Thyroid gland (tissue), 4 donors: ENCODE measurements around the gene NPPB. TPM values are rescaled to one million over a fixed set of nuclear protein-coding genes. Genes with fewer than 3 reads are reported as not detected.

Experiments
- DNase-seq, 2 donors: peaks; one replicate each; pipeline ENCODE4 v3.0.0-alpha.2; 2019
- H3K27ac ChIP-seq, 3 donors: fragments of 200-600 bp; sonication (generic); 1 replicate in 2 of 3; 2 replicates in 1 of 3; pipeline ENCODE4 v1.5.1; 2016 to 2019; ENCODE audit warnings: mild to moderate bottlenecking in 1 of 3, moderate library complexity in 1 of 3
- H3K27me3 ChIP-seq: fragments of 200-600 bp; sonication (generic); one replicate; pipeline ENCODE4 v1.5.1; 2019
- H3K36me3 ChIP-seq, 2 donors: fragments of 200-600 bp; sonication (generic); one replicate each; pipeline ENCODE4 v1.5.1; 2016 to 2019
- H3K4me1 ChIP-seq, 2 donors: fragments of 200-600 bp; sonication (generic); one replicate each; pipeline ENCODE4 v1.5.1; 2017 to 2019
- H3K4me3 ChIP-seq, 3 donors: fragments of 200-600 bp; sonication (generic); replicated peaks in 1 of 3; 1 replicate in 2 of 3; 2 replicates in 1 of 3; pipeline ENCODE4 v1.5.1; 2016; ENCODE audit warnings: mild to moderate bottlenecking in 1 of 3
- H3K9me3 ChIP-seq: fragments of 200-600 bp; sonication (generic); one replicate; pipeline ENCODE4 v1.5.1; 2017
- CTCF ChIP-seq, 6 experiments: fragments of 200-600 bp in 3 of 6; fragments of 450-650 bp in 3 of 6; sonication (generic) in 3 of 6; IDR thresholded peaks; one replicate each; pipeline ENCODE4 v1.5.1; 2016 to 2019; ENCODE audit warnings: antibody characterized with exemption in 6 of 6, mild to moderate bottlenecking in 2 of 6, inconsistent platforms in 1 of 6, moderate library complexity in 1 of 6
- POLR2A ChIP-seq, 2 donors: fragments of 450-650 bp; IDR thresholded peaks; one replicate each; pipeline ENCODE4 v1.6.1; 2017; ENCODE audit warnings: antibody characterized with exemption in 2 of 2, mild to moderate bottlenecking in 2 of 2, moderate library complexity in 1 of 2
- WGBS, 2 donors: methylation state at CpG; one replicate each; pipeline ENCODE4 v1.1.5; 2017; 5-methylcytosine and 5-hydroxymethylcytosine counted together
- intact Hi-C: fragments of 100-400 bp; cut with DNase I; formaldehyde crosslinking; loops from one replicate; pipeline ENCODE4 v1.15.1; 2023
- total RNA-seq, 4 donors: library from RNA; depleted of rRNA; stranded (reverse); fragments of >200 nt; gene quantifications; one replicate each; pipeline ENCODE4 v1.2.3, GENCODE V29; 2016

The NPPB gene
- total RNA-seq, 4 donors from 2014 or later = not detected

- Histone ChIP-seq H3K4me1 (no peaks in the 10 kb centered on the region), H3K9me3 (no peaks in the 10 kb centered on the region), H3K4me3 (no peak overlapping the region), H3K36me3 (no peaks in the 10 kb centered on the region), H3K27me3 (no peaks in the 10 kb centered on the region), H3K27ac (no peak overlapping the region)
- intact Hi-C loops = no loop called here
- DNase-seq = no peak
- WGBS, 2 donors = 75 to 79% methylated on average over 7 of the region's 7 CpGs
- no peak for TF ChIP-seq POLR2A (IDR thresholded peaks at IDR 0.05)
These were observed 7.6 kb downstream of the NPPB start for GRCh38 chr1:11851180-11851579.

- no peak for DNase-seq
- intact Hi-C loops = no loop called here
- no peak overlapping the region for H3K4me3 ChIP-seq
- H3K4me1 ChIP-seq = no peaks in the 10 kb centered on the region
- H3K27me3 ChIP-seq = no peaks in the 10 kb centered on the region
- no peaks in the 10 kb centered on the region for H3K36me3 ChIP-seq
- 48 to 68% methylated on average over 11 of the region's 11 CpGs for WGBS, 2 donors
- H3K27ac ChIP-seq = no peak overlapping the region
- TF ChIP-seq POLR2A (IDR thresholded peaks at IDR 0.05) = no peak
- no peak for TF ChIP-seq CTCF (IDR thresholded peaks at IDR 0.05)
- H3K9me3 ChIP-seq = no peaks in the 10 kb centered on the region
These were observed 8.6 kb downstream of the NPPB start for GRCh38 chr1:11850156-11850555.

DNA sequence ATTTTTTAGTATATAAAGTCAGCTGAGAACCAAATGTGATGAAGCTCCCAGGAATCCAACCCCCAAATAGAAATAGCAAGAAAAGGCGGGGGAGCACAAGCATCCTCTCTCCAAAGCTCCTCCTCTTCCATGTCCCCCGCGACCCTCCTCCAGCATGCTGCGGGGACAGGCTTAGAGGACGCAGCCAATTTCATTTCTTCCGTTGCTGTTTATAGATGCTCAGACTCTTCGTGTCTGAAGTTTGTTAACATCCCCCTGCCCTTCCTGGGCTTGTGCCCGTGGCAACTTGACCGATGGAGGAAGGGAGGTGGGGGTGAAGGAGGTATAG, 10.4 kb downstream of the NPPB start:
- 78 to 83% methylated on average over 9 of the region's 9 CpGs for WGBS, 2 donors
- no peaks in the 10 kb centered on the region for H3K4me1 ChIP-seq
- no peak overlapping the region for H3K27ac ChIP-seq
- H3K4me3 ChIP-seq = no peak overlapping the region
- DNase-seq = no peak
- H3K36me3 ChIP-seq = peaks cover 7 to 10% of the 10 kb centered on the region in 2 donors
- H3K9me3 ChIP-seq = no peaks in the 10 kb centered on the region
- no peaks in the 10 kb centered on the region for H3K27me3 ChIP-seq
- no peak for TF ChIP-seq CTCF (IDR thresholded peaks at IDR 0.05)
- no peak for TF ChIP-seq POLR2A (IDR thresholded peaks at IDR 0.05)
- intact Hi-C loops = no loop called here

DNA sequence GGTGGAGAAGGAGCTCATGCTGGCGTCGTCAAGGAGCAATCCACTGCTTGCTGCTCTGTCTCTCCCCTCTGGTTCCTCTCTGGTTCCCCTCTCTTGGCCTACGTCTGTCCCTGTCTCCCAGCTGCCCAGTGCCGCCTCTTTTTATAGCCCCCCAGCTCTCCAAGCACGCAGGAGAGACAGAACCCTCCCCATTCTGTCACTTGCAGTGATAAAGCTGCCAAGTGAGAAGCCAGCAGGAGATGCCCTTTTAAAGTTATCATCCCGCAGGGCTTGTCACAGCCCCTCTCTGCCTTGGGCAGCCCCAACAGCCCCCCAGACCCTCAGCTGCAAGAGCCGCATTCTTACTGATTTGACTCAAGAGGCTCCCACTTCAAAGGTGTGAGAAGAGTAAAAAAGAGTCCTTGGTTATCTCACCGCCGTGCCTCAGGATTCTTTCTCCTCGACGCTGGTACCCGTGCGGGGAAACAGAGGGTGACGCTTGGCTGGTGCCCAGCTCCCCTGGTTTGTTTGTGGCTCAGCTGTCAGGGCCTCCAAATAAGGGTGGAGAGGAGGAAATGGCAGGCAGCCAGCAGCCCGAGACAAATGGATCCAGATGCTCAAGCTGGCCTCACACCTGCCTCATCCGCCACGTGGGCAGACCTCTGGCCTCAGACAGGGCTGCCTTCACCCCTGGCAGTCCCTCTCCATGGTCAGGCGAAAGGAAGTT, 10.9 kb downstream of the NPPB start, which contains the start of gene NPPA:
Gene NPPA, minus strand, starts transcription at position 117 of the 706 bp plus-strand sequence. Its CDS starts 99 bp downstream, at position 18.
- H3K4me1 ChIP-seq = no peaks in the 10 kb centered on the region
- H3K36me3 ChIP-seq = peaks cover 10% of the 10 kb centered on the region in 2 donors
- no peak for TF ChIP-seq POLR2A (IDR thresholded peaks at IDR 0.05)
- no peak for TF ChIP-seq CTCF (IDR thresholded peaks at IDR 0.05)
- H3K4me3 ChIP-seq = no peak within 1 kb of the TSS
- intact Hi-C loops = no loop called here
- no peaks in the 10 kb centered on the region for H3K9me3 ChIP-seq
- no peak within 1 kb of the TSS for H3K27ac ChIP-seq
- DNase-seq = no peak
- H3K27me3 ChIP-seq = no peaks in the 10 kb centered on the region
- 71 to 75% methylated on average over 18 of the region's 18 CpGs for WGBS, 2 donors

DNA sequence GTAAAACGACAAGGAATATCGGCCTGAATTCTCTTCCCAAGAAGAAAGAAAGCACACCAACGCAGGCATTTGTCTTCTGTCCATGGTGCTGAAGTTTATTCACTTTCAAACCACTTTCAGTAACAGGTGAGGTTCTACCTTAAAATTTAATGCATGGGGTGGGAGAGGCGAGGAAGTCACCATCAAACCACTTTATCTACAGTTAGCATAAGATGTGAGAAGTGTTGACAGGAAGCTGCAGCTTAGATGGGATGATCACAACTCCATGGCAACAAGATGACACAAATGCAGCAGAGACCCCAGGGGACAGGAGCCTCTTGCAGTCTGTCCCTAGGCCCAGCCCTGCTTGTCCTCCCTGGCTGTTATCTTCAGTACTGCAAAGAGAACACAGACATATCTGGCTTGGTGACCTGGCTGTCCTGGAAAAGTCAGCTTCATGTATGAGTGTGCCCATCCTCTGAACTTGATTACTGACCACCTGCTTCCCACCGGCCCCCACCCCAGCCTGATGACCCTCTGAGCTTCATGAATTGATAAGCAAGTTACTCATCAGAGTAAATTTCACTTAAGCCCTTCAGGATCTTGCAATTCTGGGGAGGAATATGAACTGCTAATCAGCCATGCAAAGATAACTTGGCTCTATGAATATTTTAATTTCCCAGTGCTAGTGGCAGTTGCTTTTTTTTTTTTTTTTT, 13.0 kb downstream of the NPPB start:
- TF ChIP-seq CTCF (IDR thresholded peaks at IDR 0.05) = no peak
- no peak for TF ChIP-seq POLR2A (IDR thresholded peaks at IDR 0.05)
- 46 to 50% methylated on average over 5 of the region's 5 CpGs for WGBS, 2 donors
- no peaks in the 10 kb centered on the region for H3K4me1 ChIP-seq
- H3K36me3 ChIP-seq = peaks cover 27 to 29% of the 10 kb centered on the region in 2 donors
- no peaks in the 10 kb centered on the region for H3K27me3 ChIP-seq
- no peak overlapping the region for H3K27ac ChIP-seq
- H3K9me3 ChIP-seq = no peaks in the 10 kb centered on the region
- no peak overlapping the region for H3K4me3 ChIP-seq
- intact Hi-C loops = no loop called here
- no peak for DNase-seq
